GM21528 (cell line): ENCODE results near the gene KIAA1958.
"Not testable (repeated sequence)": the region's sequence is repeated elsewhere in the genome, so short reads cannot be mapped to it uniquely, and the experiment has no call there.

Experiments
- ATAC-seq: cut with Tn5 transposase; IDR thresholded peaks from one replicate; pipeline ENCODE4 v1.9.1; 2021; ENCODE audit warnings: mild to moderate bottlenecking, moderate library complexity; ENCODE audit not compliant: unreplicated experiment, low FRiP score

Gene KIAA1958

DNA sequence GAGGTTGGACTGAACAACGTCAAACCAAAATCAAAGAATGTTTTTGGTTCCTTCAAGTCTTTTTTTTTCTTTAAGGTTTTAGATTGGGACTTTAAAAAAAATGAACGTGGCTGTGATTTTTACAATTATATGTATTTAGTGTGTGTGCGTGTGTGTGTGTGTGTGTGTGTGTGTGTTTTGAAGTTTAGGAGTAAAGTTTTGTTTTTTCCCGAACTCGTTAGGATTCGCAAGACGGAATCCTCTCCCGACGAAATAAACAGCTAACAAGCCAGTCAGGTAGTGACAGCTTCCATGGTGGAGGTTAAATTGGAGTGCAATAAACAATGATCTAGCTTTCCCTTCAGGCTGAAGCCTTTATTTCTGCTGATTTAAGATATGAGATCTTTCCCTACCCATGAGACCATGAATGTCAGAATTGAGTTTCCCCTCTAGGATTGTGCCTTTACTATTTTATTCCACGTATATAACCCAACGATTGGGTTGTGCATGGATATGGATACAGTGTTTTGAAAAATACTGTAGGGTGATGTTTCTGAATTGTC lies 1.2 kb downstream of the KIAA1958 start:
- no peak for ATAC-seq

DNA sequence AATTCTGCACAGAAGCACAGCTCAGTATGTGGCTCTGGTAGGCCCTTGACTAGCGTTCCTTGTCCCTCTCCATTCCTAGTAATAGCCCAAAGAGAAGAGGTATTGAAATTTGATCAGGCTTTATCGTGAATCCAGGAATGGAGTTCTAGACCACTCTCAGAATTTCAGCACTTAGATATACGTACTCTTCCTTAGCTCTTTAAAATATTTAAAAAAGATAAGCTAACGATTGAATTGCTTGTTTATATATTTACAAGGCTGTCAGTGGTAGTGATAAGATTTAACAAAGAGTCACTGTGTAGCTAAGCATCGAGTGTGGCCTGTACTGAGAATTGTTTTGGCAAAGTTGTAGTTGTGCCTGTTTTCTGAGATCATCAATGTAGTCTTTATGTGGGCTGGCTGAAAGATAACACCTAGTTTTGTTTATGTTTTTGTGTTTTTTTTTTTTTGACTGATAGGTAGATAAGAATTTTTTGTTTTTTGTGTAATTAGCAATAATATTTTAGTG lies 2.5 kb downstream of the KIAA1958 start:
- no peak for ATAC-seq

DNA sequence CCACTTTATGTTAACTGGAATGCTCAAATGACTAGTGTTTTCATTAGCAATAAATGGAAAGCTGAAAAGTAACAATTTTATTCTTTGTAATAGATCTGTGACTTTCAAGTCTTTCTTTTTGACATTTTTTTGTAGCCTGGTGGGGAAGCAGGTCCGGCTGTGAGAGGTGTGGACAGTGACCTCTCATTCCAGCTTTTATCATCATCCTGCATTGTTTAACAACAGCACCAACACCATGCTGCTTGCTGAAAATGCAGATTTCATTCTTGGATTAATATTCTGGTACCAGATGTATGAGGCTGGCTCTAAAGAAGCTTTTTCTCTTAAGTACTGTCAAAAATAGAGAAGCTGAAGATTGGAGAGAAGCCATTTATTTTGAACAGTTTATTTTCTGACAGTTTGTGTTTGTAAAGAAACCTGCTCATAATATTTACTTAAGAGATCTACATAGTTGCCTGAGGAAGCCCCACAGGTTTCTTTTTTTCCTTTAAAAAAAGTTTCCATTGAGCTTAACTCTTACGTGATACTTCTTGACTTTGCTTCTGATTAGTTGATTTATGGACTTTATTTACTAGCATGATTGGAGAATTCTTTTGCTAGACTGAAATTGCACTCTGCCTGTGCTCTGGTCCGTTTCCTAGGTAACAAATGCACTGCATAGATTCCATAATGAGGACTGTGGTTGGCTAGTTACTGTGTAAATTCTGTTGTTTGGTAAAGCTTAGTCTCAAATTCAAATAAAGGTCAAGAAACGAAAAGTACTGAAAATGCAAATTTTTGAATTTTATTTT lies 3.4 kb downstream of the KIAA1958 start:
- no peak for ATAC-seq

DNA sequence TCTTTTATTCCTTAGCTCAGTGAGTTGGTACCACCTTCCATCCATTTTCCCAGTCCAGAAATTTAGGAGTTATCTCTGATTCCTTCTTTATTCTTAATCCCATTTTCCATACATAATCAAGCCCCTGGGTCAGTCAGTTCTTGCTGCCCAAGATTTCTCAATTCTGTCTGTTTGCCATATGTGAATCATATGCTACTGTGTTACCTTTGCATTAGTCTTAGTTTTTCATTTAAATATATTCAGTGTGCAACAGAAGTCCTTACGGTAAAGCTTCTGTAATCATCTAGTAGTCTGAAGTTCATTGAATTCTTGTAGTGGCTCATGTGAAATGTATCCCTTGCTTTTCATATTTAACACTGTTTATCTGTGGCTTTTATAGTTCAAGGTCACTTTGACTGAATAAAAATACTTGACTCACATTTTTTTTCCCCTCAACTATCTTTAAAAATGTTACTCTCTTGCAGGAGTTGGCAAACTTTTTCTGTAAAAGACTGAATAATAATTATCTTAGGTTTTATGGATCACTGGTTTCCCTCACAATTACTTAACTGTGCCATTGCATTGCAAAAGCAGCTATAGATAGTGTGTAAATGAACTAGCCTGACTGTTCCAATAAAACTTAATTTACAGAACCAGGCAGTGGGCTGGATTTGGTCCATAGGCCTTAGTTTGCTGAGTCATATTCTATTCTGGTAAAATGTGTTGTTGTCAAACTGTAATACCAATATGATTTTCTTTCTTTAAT lies 6.9 kb downstream of the KIAA1958 start:
- no peak for ATAC-seq

DNA sequence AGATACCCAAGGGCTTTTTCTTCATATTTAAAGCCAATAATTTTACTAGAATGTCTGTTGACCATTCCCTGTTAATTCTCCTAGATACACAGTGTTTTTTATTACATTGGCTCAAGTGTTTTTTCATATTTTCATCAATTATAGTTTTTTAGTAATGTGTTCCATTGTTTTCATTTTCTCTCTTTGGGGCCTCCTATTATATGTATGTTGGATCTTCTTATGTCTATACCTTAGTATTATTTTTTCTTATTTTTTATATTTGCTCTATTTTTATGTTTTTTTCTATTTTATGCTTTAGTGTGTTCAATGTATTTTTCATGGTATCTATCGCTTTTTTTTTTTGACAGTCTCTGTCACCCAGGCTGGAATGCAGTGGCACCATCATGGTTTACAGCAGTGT lies 7.5 kb downstream of the KIAA1958 start:
- ATAC-seq, result no peak

DNA sequence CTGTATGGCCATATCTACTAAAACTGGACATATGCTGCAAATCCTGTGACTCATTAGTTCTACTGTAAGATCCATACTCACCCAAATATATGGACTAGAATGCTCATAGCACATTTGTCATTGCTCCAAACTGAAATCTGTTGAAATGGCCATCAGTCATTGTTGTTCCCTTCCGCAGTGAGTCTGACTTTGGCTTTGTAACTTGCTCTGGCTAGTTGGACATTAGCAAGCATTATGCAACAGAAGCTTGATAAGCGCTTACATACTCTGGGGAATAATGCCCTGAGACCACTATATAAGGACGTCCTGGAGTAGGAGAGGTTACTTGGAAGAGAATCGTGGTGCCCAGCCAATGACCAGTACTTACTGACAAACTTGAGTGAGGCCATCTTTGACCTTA lies 9.0 kb downstream of the KIAA1958 start:
- ATAC-seq, result no peak

DNA sequence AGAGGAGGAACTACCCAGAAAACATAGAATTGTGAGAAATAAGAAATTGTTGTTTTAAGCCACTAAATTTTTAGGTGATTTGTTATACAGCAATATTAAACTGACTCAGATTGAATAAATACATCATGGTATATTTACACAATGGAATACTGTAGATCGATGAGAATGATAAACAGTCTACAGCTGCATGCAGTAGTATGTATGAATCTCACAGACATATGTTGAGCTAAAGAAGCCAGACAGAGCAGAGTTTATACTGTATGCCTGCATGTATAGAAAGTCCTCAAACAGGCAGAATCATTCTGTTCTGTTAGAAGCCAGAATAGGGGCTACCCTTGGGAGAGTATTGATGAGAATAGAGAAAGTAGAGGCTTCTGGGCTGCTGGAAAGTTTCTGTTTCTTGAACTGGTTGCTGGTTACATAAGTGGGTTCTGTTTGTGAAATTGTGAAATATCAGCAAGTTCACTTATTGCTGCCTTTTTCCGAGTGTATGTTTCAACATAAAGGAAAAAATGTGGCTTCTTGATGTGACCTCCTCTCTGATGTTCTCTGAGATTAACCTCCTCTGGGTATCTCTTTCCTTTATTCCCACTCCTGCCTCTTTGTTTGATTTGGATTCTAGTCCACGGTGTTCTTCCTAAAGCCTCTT lies 9.6 kb downstream of the KIAA1958 start:
- ATAC-seq, result no peak

DNA sequence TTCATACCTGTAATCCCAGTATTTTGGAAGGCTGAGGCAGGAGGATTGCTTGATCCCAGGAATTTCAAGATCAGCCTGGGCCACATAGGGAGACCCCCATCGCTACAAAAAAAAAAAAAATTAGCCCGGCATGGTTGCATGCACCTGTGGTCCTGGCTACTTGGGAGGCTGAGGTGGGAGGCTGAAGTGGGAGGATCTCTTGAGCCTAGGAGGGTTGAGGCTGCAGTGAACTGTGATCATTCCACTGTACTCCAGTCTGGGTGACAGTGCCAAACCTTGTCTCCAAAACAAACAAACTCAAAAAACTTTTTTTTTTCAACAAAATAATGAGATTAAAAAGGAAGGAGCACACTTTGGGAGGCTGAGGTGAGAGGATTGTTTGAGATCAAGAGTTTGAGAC lies 14.2 kb downstream of the KIAA1958 start:
- ATAC-seq, result no peak

DNA sequence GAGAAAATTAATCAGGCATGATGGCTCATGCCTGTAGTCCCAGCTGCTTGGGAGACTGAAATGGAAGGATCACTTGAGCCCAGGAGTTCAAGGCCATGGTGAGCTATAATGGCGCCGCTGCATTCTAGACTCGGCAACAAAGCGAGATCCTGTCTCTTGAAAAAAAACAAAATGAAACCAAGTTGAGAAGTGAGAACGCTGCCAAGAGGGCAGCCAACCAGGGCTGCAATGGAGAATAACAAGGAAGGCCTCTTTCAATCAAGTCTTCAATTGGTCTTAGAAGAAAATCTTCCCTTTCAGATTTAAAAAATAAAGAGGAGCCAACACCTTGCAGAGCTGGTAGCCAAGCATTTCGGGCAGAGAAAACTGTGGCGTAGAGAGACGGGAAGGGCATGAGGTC lies 14.7 kb downstream of the KIAA1958 start:
- ATAC-seq, result no peak

DNA sequence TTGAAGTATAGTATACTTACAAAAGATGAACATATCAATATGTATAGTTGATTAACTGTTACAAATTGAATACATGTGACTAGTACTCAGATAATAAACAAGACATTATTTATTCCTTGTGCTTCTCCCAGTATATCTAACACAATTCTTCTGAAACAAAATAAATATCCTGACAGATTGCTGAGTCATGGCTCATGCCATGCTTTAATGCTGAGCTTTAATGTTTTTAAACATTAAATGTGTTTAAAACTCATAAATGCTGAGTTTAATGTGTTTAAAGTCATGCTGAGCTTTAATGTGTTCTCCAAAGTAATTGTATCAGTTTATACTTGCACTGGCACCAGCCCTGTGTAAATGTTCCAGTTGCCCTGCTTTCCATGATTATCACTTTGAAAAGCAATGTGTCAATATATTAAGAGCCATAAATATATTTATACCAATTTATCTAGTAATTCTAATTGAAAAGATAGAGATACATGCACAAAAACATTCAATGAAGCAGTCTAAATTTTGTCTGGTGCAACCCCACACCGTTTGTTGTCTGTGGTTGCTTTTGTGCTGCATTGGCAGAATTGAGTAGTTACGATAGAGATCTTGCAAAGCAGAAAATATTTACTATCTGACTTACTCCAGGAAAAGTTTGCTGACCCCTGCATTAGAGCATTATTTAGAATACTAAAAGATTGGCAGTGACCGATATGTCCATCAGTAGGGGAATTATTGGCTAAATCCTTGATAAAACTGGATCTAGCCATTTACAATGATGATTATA lies 15.7 kb downstream of the KIAA1958 start:
- no peak for ATAC-seq

DNA sequence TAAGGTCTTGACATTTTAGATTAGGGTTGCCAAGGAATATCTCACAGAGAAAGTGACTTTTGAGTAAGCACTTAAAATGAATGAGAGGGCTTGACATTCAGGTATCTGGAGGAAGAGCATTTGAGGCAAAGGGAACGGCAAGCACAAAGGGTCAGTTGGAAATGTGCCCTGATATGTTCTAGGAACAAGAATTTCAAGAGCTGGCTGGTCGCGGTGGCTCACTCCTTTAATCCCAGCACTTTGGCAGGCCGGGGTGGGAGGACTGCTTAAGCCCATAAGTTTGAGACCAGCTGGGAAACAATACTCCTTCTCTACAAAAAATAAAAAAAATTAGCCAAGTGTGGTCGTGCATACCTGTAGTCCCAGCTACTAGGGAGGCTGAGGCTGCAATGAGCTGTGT lies 16.5 kb downstream of the KIAA1958 start:
- ATAC-seq, result no peak

DNA sequence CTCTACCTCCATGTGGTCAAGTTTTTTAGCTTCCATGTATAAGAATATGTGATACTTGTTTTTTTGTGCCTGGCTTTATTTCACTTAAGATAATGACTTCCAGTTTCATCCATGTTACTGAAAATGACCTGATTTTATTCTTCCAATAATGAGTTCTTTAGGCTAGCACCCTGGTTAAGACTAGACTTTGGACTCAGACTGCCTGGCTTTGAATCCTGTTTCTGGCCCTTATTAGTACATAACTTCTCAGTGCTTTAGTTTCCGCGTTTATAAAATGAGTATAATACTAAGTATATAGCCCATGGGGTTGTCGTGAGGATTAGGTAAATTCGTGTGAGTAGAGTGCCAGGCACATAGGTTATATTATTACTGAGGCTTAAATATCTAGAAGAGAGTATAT lies 18.5 kb downstream of the KIAA1958 start:
- ATAC-seq, result no peak

DNA sequence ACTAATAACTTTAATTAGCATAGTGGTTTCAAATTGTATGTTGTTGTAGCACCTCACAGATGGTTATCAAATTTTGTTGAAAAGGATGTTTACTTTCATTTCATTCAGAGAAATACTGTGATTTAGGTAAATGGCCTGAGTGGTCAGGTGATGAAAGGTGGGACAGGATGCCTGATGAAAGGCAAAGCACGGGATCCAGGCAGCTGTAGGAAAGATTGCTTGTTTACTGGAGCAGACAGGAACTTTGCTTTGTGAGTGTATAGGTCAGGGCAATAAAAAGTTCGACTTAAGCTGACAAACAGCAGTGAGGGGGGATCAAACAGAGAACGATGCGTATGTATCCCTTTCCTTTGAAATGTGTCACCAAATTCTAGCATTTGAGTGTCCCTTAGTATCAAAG lies 19.0 kb downstream of the KIAA1958 start:
- ATAC-seq, result no peak

DNA sequence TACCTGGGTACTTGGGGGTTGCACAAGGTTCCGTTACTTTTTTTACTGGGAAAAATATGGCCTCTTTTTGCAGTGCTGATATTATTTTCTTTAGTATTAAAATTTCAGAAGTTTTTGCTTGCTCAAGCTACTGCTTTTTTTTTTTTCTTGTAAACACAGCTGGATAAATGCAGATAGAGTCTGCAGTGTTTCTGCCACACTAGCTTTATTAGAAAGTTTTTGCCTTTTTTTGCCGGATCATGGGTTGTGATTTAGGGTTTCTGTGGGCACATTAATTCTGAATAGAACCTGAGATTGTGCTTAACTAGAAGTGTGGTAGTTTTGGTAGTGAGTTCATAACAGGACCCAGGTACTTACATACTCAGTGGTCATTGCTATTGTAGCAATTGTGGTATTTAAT lies 19.9 kb downstream of the KIAA1958 start:
- ATAC-seq, result no peak

DNA sequence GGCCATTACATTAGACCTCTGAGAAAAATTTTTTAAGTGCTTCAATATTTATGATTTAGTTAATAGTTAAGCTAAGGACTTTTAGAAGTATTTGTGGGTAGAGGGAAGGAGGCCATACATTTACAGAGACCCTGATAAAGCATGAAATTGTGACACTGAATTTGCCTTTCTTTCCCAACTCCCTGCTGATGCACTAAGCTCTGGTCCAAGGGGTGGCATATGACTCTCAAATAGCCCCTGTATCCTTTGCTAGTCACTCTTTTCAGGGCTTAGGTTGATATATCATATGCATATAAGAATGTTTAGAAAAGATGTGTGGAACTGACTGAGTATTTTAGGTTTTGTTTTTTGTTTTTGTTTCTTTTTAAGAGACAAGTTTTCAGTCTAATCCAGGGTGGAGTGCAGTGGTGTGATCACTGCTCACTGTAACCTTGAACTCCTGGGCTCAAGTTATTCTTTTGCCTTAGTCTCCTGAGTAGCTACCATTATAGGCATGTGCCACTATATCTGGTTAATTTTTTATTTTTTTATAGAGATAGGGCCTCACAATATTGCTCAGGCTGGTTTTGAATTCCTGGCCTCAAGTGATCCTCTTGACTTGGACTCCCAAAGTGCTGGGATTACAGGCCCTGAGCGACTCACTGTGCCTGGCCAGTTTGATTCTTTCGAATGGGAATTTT lies 20.5 kb downstream of the KIAA1958 start:
- ATAC-seq, result no peak

DNA sequence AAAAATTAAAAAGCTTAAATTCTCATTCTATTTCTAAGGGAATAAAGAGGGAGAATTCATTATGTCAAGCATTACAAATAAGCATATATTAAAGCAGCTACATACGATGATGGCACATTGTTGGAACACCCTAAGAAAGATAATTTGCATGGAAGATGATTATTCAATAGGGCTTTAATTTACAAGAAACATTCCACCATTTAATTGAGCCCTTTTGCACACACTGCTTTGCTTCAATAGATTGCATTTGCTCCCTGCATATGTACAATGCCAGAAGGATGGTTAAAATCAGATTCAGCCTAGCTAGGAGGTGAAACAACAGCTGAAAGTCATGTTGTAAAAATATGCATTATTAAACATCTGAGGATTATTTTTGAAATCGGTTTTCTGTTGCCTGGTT lies 21.8 kb downstream of the KIAA1958 start:
- no peak for ATAC-seq

DNA sequence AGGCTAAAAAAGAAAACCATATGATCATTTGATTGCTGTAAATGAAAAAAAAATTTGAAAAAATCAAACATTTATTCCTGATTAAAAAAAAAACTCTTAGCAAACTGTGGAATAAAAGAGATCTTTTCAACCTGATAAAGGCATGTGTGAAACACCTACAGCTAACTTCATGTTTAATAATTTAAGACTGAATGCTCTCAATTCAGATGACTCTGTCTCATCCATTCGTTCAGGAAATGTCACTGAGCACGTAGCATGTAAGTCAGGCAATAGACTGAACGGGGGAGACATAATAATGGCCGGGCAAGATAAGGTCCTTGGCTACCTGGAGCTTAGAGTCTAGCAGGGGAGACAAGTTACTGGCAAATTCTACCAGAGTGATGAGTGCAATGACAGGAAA lies 25.8 kb downstream of the KIAA1958 start:
- ATAC-seq, result not testable (repeated sequence)

DNA sequence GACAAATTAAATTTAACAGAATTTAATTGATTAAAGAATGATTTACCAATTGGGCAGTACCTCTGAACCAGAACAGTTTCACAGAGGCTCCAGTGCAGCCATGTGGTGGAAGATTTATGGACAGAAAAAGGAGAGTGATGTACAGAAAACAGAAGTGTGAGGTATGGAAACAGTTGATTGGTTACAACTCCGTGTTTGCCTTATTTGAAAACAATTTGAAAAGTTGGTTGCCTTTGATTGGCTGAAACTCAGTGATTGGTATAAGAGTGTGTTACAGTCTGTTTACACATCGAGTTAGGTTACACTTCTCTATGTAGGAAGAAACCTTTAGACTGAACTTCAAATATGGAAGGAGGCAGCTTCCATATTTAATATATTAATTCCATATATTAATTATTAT lies 30.1 kb downstream of the KIAA1958 start:
- no peak for ATAC-seq

DNA sequence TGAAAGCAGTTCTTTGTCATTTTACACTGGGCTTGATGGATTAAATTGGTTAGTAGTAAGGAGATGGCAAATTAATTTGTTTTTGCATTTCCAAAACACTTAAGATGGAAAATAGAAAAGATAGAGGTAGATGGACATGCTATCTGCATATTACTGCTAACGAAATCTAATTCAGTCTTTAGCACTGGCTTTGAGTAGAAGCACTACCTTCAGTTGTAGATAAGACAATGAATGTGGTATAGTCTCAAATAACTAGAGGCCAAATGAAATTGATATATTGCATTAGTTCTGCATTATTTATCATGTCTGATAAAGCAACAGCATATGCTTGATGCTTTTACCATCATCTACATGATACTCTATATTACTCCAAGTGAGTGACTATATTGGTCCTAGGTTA lies 33.4 kb downstream of the KIAA1958 start:
- ATAC-seq, result no peak

DNA sequence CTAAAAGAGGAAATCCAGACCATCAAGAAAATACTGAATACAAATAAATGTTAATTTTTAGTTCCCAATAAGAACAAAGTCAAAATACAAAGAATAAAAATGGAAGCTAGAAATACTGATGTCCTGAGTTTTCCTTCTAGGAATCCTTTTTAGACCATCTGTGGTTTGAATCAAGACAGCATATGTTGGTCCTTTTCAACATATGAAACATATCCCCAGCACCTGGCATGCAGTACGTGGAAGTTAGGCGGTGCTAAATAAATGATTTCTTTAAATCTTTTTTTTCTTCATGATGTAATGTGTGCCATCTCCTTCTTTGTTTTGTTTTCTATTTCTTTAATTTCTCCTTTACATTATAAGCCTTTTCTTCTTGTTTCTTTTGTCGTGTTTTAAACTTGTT lies 34.0 kb downstream of the KIAA1958 start:
- ATAC-seq, result no peak
